ENCODE measurements around the gene LRRC43. TPM values are rescaled to one million over a fixed set of nuclear protein-coding genes. Genes with fewer than 3 reads are reported as not detected.
"Not testable (repeated sequence)": the region's sequence is repeated elsewhere in the genome, so short reads cannot be mapped to it uniquely, and the experiment has no call there.

LRRC43 gene
- total and polyA plus RNA-seq, 2 of the 4 experiments (the other 2 are of a cell fraction) = 0.26 to 0.36 TPM

- H3K23ac ChIP-seq (ENCODE audit: low read depth, low read length); CTCF ChIA-PET; H4K5ac ChIP-seq (ENCODE audit: low read depth, low read length); ATAC-seq (ENCODE audit: low read depth); BruUV-seq (replicated peaks); H3K14ac ChIP-seq (replicated peaks; ENCODE audit: low read depth, low read length); H2BK20ac ChIP-seq (ENCODE audit: low read depth, low read length); H2AK5ac ChIP-seq (ENCODE audit: low read depth, low read length); H4K91ac ChIP-seq (ENCODE audit: insufficient read depth, low read depth, low read length); H2BK5ac ChIP-seq (ENCODE audit: low read depth, low read length, poor library complexity, severe bottlenecking); H3K27ac ChIP-seq (ENCODE audit: insufficient read depth, low read length); H3K9me1 ChIP-seq (ENCODE audit: insufficient read depth, low read length); H3K9me3 ChIP-seq (ENCODE audit: control insufficient read depth, insufficient read depth, low read length); H3K9ac ChIP-seq (ENCODE audit: low read depth, low read length); H3K18ac ChIP-seq (ENCODE audit: low read depth, low read length); dilution Hi-C loops (cut with HindIII; ENCODE audit: low sequenced_read_pairs, unreplicated experiment); H2BK120ac ChIP-seq (ENCODE audit: low read depth, low read length); H2AFZ ChIP-seq (replicated peaks; ENCODE audit: low read length, poor library complexity); H3K79me1 ChIP-seq (ENCODE audit: low read depth in 1 of 2, low read length in 2 of 2); H4K8ac ChIP-seq (ENCODE audit: low read depth in 2 of 2, low read length in 2 of 2); POLR2A ChIA-PET (ENCODE audit: unreplicated experiment); intact Hi-C loops (cut with micrococcal nuclease); H3K4me1 ChIP-seq (ENCODE audit: control insufficient read depth, insufficient read depth, low read length); H3K36me3 ChIP-seq (ENCODE audit: control insufficient read depth, insufficient read depth, low read length); H2BK15ac ChIP-seq (ENCODE audit: low read depth, low read length); in situ Hi-C loops (cut with MboI; ENCODE audit: low sequenced_read_pairs); H3K56ac ChIP-seq (ENCODE audit: extremely low read depth, insufficient read depth, low read length); H2AK9ac ChIP-seq (replicated peaks; ENCODE audit: low read depth, low read length, poor library complexity); H3K4ac ChIP-seq (ENCODE audit: low read depth, low read length); H3K4me2 ChIP-seq (ENCODE audit: low read depth, low read length); H4K20me1 ChIP-seq (ENCODE audit: insufficient read depth, low read length); H3K4me3 ChIP-seq (ENCODE audit: insufficient read depth, low read depth, low read length): not testable (repeated sequence)
- no CpG with 5 or more reads among the region's 4 CpGs for WGBS, 2 experiments (ENCODE audit: extremely low coverage in 2 of 2, insufficient read length in 1 of 2)
- peak; percentile 74 for TF ChIP-seq CEBPB (IDR thresholded peaks at IDR 0.05; ENCODE audit: low read depth, low read length)
- peak; percentile 32 for DNase-seq
- H3K27me3 ChIP-seq (ENCODE audit: control insufficient read depth, insufficient read depth, low read length) = peaks cover 10% of the 10 kb centered on the region; the same call in 1 of the 2 replicates
Measured at GRCh38 chr12:122176473-122176872, 6.5 kb upstream of the LRRC43 start.

Data from IMR-90 (cell line).